Left lung (tissue), 10 donors: ENCODE results near the gene KIF15. TPM values are rescaled to one million over a fixed set of nuclear protein-coding genes. Genes with fewer than 3 reads are reported as not detected.
A peak's percentile ranks its signal among the peaks of the same experiment; 100 is the strongest.

Experiments used
- ATAC-seq: fragments of 200-7000 bp; cut with Tn5 transposase; one replicate; pipeline ENCODE4 v1.9.1; 2020; ENCODE audit warnings: moderate library complexity
- DNase-seq, 4 donors: peaks; one replicate each; pipeline ENCODE4 v3.0.0-alpha.2; 2013 to 2020
- H3K27ac ChIP-seq, 2 donors: fragments of 200-600 bp; sonication (generic) in 1 of 2; one replicate each; pipeline versions ENCODE4 v1.5.0 to v1.8.0; 2020 to 2021
- H3K27me3 ChIP-seq, 2 donors: fragments of 200-600 bp; sonication (generic) in 1 of 2; one replicate each; pipeline versions ENCODE4 v1.5.0 to v1.8.0; 2020 to 2021
- H3K36me3 ChIP-seq, 2 donors: fragments of 200-600 bp; sonication (generic) in 1 of 2; one replicate each; pipeline versions ENCODE4 v1.5.0 to v1.8.0; 2020 to 2021
- H3K4me1 ChIP-seq, 2 donors: fragments of 200-600 bp; one replicate each; pipeline ENCODE4 v1.8.0; 2021
- H3K4me3 ChIP-seq, 2 donors: fragments of 200-600 bp; sonication (generic) in 1 of 2; one replicate each; pipeline versions ENCODE4 v1.5.0 to v1.8.0; 2020 to 2021; ENCODE audit warnings: mild to moderate bottlenecking in 1 of 2
- H3K9me3 ChIP-seq, 2 donors: fragments of 200-600 bp; sonication (generic) in 1 of 2; one replicate each; pipeline versions ENCODE4 v1.5.0 to v1.8.0; 2020 to 2021
- intact Hi-C, 2 donors: fragments of 100-400 bp; cut with DNase I; formaldehyde crosslinking; loops; one replicate each; pipeline versions ENCODE4 v1.11.2 to v1.14.2; 2022
- polyA plus RNA-seq, 6 donors: library from polyadenylated mRNA; unstranded; fragments of 120-200 nt; gene quantifications; one replicate each; pipeline ENCODE4 v1.2.1, GENCODE V29; 2013; ENCODE audit not compliant: insufficient read length in 6 of 6
- total RNA-seq, 2 donors: library from RNA; stranded (reverse); fragmentation: NEBNext Ultra II Directional; extraction: Animal tissue kit (Norgen Biotek cat#: 25700); gene quantifications; one replicate each; pipeline ENCODE4 v1.2.1, GENCODE V29; 2021
- TF ChIP-seq, protein P1 (sequence below), 2 donors: fragments of 200-600 bp; sonication (generic) in 1 of 2; IDR thresholded peaks; one replicate each; pipeline versions ENCODE4 v1.5.0 to v1.8.0; 2021; ENCODE audit warnings: antibody characterized with exemption in 2 of 2
- donor health status: DM: no; HTN: yes; CAD: no.
- donor health status: DM: no; HTN: no; CAD: no.

KIF15 gene
- total and polyA plus RNA-seq, 8 donors = 1.8 to 51.3 (median 22.6) TPM

DNA sequence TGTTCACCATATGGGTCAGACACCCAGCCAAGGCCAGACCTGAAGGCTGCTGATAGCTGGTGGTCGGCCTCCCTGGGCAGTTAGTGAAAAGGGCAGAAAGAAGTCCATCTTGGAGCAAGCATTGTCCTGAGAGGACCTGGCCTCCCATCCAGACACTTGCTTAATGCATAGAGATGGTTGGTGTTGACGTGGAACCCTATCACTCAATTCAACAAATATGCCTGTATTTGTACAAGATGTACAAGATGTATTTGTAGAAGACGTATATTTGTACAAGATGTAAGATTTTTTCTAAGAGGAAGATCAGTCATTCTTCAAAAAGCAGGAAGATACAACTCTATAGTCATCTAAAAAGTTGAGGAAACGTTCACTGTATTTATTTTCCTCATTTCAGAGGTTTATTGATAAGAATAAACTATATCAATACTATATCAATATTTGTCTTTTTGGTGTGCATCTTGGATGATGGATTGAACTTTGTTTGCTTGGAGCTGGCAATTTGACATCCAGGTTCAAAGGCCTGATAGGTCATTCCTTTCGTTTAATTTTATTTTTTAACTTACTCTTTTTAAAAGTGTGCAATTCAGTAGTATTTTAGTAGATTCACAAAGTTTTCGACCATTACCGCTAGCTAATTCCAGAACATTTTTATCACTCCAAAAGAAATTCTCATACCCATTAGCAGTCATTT, 106.0 kb downstream of the KIF15 start:
- Histone ChIP-seq H3K4me3 (no peak overlapping the region), H3K9me3 (no peaks in the 10 kb centered on the region), H3K36me3 (no peaks in the 10 kb centered on the region), H3K27me3 (no peaks in the 10 kb centered on the region), H3K4me1 (peaks cover 3 to 4% of the 10 kb centered on the region in 2 donors), H3K27ac (no peak overlapping the region)
- DNase-seq (no peak), ATAC-seq (no peak)
- intact Hi-C loops = no loop called here
- TF ChIP-seq, protein P1, sequence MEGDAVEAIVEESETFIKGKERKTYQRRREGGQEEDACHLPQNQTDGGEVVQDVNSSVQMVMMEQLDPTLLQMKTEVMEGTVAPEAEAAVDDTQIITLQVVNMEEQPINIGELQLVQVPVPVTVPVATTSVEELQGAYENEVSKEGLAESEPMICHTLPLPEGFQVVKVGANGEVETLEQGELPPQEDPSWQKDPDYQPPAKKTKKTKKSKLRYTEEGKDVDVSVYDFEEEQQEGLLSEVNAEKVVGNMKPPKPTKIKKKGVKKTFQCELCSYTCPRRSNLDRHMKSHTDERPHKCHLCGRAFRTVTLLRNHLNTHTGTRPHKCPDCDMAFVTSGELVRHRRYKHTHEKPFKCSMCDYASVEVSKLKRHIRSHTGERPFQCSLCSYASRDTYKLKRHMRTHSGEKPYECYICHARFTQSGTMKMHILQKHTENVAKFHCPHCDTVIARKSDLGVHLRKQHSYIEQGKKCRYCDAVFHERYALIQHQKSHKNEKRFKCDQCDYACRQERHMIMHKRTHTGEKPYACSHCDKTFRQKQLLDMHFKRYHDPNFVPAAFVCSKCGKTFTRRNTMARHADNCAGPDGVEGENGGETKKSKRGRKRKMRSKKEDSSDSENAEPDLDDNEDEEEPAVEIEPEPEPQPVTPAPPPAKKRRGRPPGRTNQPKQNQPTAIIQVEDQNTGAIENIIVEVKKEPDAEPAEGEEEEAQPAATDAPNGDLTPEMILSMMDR (IDR thresholded peaks at IDR 0.05) = no peak

DNA sequence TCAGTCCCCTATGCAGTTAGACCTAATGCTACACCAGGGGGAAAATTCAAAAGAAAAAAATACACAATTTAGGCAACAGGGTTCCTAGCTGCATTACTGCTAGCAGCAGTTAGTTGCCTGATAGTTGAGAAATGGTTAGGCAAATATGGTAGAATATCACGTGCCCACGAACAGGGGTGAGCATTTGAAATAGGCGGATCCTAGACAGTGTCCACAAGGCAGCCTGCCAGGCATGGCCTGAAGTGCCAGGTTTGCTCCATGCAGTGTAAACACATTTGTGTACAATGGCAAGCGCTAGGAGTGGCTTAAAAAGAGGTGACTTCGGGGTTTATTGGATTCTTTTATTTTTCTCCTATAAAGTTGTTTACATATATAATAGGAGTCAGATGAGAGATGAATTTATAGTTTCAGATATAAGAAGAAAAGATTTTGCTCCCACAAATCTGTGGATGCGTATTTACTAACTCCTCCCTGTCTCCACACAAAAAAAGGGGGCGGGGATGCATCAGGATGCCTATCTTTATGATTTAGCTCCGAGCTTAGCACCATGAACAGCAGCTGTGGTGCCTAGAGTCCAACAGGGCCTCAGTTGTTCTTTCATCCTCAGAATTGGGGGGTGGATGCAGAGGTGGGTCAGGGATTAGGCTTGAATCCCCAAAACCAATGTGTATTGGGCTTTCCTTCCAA, 108.9 kb downstream of the KIF15 start:
- Histone ChIP-seq H3K4me3 (no peak overlapping the region), H3K27ac (no peak overlapping the region), H3K9me3 (no peaks in the 10 kb centered on the region), H3K27me3 (no peaks in the 10 kb centered on the region), H3K4me1 (no peaks in the 10 kb centered on the region), H3K36me3 (no peaks in the 10 kb centered on the region)
- TF ChIP-seq, protein P1 (IDR thresholded peaks at IDR 0.05) = no peak
- intact Hi-C loops = no loop called here
- DNase-seq = peak in 3 of 4 donors; percentile 35 to 76 (median 68)
- ATAC-seq = peak; percentile 91

DNA sequence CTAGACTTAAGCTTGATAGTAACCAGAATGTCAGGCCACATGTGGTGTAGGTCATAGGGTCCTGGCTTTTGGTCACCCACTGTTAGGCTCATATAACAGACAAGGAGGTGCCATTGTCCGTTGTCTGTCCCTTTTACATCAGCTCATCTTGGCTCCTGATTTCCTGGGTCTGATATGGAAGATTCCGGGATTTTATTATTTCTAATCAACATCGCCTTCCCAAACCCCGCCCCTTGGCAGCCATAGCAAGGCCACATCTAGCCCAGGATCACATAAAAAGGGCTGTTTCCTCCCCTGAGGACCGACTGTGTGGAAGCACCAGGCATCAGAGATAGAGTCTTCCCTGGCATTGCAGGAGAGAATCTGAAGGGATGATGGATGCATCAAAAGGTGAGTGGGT, 112.7 kb downstream of the KIF15 start, which contains the start of gene TGM4:
Gene TGM4, plus strand, starts transcription at position 301 of the 400 bp plus-strand sequence. Its CDS starts 71 bp downstream, at position 372.
- no peaks in the 10 kb centered on the region for H3K4me1 ChIP-seq
- H3K27me3 ChIP-seq = no peaks in the 10 kb centered on the region
- TF ChIP-seq, protein P1 (IDR thresholded peaks at IDR 0.05) = no peak
- ATAC-seq (no peak), DNase-seq (no peak)
- H3K27ac ChIP-seq = no peak within 1 kb of the TSS
- intact Hi-C loops = no loop called here
- H3K9me3 ChIP-seq = no peaks in the 10 kb centered on the region
- H3K36me3 ChIP-seq = no peaks in the 10 kb centered on the region
- no peak within 1 kb of the TSS for H3K4me3 ChIP-seq

DNA sequence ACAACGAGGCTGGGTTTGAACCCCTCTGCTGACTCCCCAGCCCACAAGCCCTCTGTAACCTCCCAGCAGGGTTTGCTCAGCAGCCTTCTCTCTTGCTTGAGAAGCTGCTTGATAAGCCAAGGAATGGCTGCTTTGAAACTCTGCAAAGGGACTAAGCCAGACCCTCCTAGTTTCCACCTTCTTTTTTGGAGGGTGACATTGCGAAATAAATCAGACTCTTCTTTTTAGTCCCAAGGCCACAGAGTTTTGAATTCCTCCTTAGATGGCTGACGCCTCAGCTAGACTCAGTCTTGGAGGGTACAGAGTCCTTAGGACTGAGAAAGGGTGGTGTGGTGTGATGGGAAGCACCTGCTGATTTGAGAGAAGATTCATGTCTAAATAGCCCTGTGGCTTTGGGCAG, 114.0 kb downstream of the KIF15 start:
- DNase-seq = no peak
- Histone ChIP-seq H3K9me3 (no peaks in the 10 kb centered on the region), H3K4me3 (no peak overlapping the region), H3K4me1 (no peaks in the 10 kb centered on the region), H3K36me3 (no peaks in the 10 kb centered on the region), H3K27ac (no peak overlapping the region), H3K27me3 (no peaks in the 10 kb centered on the region)
- TF ChIP-seq, protein P1 (IDR thresholded peaks at IDR 0.05) = no peak
- no peak for ATAC-seq
- intact Hi-C loops = no loop called here

DNA sequence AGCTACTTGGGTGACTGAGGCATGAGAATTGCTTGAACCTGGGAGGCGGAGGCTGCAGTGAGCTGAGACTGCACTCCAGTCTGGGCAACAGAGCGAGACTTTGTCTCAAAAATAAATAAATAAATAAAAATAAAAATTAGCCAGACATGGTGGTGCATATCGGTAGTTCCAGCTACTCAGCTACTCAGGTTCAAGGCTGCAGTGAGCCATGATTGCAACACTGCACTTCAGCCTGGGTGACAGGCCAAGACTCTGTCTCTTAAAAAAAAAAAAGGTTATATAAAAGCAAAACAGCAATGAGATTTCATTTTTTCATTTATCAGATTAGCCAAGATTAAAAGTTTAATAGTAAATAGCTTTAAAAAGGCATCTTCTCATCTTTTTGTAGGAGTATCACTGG, 115.7 kb downstream of the KIF15 start:
- Histone ChIP-seq H3K4me3 (no peak overlapping the region), H3K9me3 (no peaks in the 10 kb centered on the region), H3K36me3 (no peaks in the 10 kb centered on the region), H3K4me1 (no peaks in the 10 kb centered on the region), H3K27ac (no peak overlapping the region), H3K27me3 (no peaks in the 10 kb centered on the region)
- DNase-seq (no peak), ATAC-seq (no peak)
- TF ChIP-seq, protein P1 (IDR thresholded peaks at IDR 0.05) = no peak
- intact Hi-C loops = no loop called here
